ENCODE results near the gene TMEM51. TPM values are rescaled to one million over a fixed set of nuclear protein-coding genes. Genes with fewer than 3 reads are reported as not detected.

TMEM51 gene
- total and polyA plus RNA-seq, 9 of the 15 experiments (the other 6 are each of a cell fraction or from before 2014, with no cell fraction given), result 0.06 to 1.4 (median 0.58) TPM

GRCh38 chr1:15123925-15124324, 29.6 kb upstream of the TMEM51 start:
- H3K27ac ChIP-seq (ENCODE audit: extremely low read depth, low read depth, low read length), result no peak overlapping the region
- H2AFZ ChIP-seq (ENCODE audit: low read depth, low read length), result no peak overlapping the region
- TF ChIP-seq NFIC (IDR thresholded peaks at IDR 0.05) (no peak), ZNF586 (CRISPR knock-in tag; conservative IDR thresholded peaks at IDR 0.05) (no peak), GATA2 (CRISPR knock-in tag; IDR thresholded peaks at IDR 0.05) (no peak), TARDBP (IDR thresholded peaks at IDR 0.05) (no peak), HNRNPK (IDR thresholded peaks at IDR 0.05; ENCODE audit: low read depth, low read length, poor library complexity, severe bottlenecking) (no peak), ZNF407 (IDR thresholded peaks at IDR 0.05; ENCODE audit: low read depth) (no peak)
- H3K36me3 ChIP-seq (ENCODE audit: control insufficient read depth, insufficient read depth, low read length), result no peaks in the 10 kb centered on the region
- H3K27me3 ChIP-seq (ENCODE audit: control insufficient read depth in 2 of 2, insufficient read depth in 2 of 2, low read length in 2 of 2), result peaks cover 14 to 53% of the 10 kb centered on the region in 2 experiments
- POLR2A ChIA-PET, result interaction anchor here (0.6 to 1.2 kb wide), 3 partner anchors 9 to 1708 kb away, joined by 3 read pairs; no protein-coding TSS in a partner anchor
- ATAC-seq, result no peak
- no peaks in the 10 kb centered on the region for H3K9me3 ChIP-seq (replicated peaks; ENCODE audit: control insufficient read depth, insufficient read depth, low read depth, low read length)
- FAIRE-seq, result no peak
- no peaks in the 10 kb centered on the region for H3K79me2 ChIP-seq (ENCODE audit: control insufficient read depth, insufficient read depth, low read length)
- H3K4me1 ChIP-seq (replicated peaks in 1 of 2; ENCODE audit: control insufficient read depth in 2 of 2, insufficient read depth in 2 of 2, low read length in 2 of 2), result peaks cover 0 to 4% of the 10 kb centered on the region in 2 experiments; a peak in 1 of 5 replicates
- no peak for DNase-seq (ENCODE audit: extremely low read depth in 1 of 4, low spot score in 3 of 4)
- H4K20me1 ChIP-seq (replicated peaks; ENCODE audit: control insufficient read depth, insufficient read depth, low read length), result peaks cover 6% of the 10 kb centered on the region; the same call in 1 of the 2 replicates
- H3K9ac ChIP-seq (ENCODE audit: insufficient read depth in 1 of 2, low read depth in 2 of 2, low read length in 2 of 2), result no peak overlapping the region
- WGBS (ENCODE audit: insufficient coverage, low coverage, missing lambda C conversion rate), result 3% methylated on average over 9 of the region's 9 CpGs
- CTCF ChIA-PET (ENCODE audit: low intra/inter-chr PET ratio), result no interaction called here
- intact Hi-C loops (cut with micrococcal nuclease) (no loop called here), in situ Hi-C loops (cut with MboI) (loop anchor here (10.0 kb wide), 2 partner anchors 151 to 301 kb away; no protein-coding TSS in a partner anchor)
- H3K4me3 ChIP-seq, result no peak overlapping the region
- H3K9me1 ChIP-seq (ENCODE audit: control insufficient read depth, insufficient read depth, low read length), result no peaks in the 10 kb centered on the region
- no TSS peak for BruUV-seq (replicated peaks)
- no peak overlapping the region for H3K4me2 ChIP-seq (ENCODE audit: insufficient read depth, low read length)
